Activated CD4-positive, alpha-beta T cell treated with anti-CD3 and anti-CD28 coated beads, Interleukin-2, amount 50 U/mL, for 1 hour (primary cell): ENCODE data around the gene STXBP6.

Source experiments
- DNase-seq: peaks from one replicate; pipeline ENCODE4 v3.0.0-alpha.2; 2020

The STXBP6 gene

DNA sequence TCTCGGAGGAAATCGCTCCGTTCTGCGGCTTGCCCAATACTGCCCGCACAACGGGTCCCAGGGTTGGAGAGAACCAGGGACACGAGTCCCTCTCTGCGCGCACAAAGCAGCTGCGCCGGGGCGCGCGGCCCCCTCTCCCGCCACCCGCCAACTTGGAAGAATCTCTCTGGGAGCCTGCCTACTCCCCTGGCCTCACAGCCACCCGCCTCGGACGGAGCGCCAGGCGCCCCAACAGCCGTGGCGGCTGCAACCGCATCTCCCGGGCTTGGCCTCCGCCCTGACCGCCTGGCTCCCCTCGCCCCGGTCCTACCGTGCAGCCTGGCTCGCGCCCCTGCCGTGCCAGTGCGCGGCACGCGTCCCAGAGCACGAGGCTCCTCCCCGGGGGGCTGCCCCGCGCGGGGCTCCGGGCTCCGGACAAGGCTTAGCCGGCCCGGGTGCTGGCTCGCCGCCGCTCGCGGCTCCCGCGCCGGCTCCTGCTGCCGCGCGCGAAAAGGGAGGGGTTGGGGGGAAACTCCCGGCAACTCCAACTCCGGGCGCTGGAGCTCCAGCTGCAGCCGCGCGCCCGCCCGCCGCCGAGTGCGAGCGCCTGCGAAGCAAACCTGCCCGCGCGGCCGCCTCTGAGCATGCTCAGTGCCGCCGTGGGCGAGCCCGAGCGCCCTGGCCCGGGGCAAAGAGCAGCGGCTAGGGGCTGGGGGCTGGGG, at the start of gene STXBP6:
Gene STXBP6, minus strand, starts transcription at position 580 of the 701 bp plus-strand sequence. CDS start 75,329 bp downstream, outside the sequence.
- no peak for DNase-seq

DNA sequence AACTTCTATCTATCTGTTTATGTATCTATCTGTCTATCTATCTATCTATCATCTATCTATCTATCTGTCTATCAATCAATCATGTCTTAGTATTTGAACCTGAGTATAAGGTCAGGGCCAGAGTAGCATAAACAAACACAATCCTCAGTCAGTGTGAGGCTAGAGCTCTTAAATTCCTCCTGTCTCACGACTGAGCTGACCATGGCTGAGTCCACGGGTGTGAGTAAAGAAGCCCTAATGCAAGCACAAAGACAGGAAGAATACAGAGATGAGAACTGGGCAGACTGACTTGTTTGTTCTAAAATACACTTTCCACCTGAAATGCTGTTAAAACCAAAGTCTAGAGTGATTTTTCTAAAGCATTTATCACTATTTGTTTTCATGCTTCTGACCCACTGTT, 47.2 kb upstream of the STXBP6 start:
- DNase-seq = no peak

DNA sequence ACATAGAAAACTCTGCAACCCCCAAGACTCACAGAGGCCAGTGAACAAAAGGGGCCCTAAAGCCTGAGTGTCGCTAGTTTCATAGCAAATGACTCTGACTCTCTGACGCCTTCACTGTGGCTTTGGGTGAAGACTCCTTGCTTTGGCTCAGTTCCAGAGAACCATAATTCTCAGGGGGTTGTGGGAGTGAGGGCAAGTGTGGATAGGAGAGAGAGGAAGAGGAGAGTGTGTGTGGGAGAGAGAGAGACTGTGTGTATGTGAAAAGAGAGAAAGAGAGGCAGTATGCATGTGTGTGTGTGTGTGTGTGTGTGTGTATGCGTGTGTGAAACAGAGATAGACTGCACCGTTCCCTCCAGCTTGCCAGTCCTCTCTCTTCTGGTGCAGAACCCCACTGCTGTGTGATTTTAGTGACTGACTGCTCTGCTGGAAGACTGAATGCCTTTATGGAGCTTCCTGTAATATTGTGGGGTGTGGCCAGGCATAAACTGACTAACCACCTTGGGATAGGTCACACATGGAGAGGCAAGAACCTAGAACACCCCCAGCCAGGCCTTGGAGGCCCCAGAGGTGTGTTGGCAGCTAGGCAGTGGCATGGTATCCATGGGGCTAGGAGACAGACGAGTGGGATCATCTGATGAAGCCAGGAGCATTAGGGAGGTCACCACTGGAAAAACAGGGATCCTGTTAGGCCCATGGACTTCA, 45.9 kb upstream of the STXBP6 start:
- no peak for DNase-seq

DNA sequence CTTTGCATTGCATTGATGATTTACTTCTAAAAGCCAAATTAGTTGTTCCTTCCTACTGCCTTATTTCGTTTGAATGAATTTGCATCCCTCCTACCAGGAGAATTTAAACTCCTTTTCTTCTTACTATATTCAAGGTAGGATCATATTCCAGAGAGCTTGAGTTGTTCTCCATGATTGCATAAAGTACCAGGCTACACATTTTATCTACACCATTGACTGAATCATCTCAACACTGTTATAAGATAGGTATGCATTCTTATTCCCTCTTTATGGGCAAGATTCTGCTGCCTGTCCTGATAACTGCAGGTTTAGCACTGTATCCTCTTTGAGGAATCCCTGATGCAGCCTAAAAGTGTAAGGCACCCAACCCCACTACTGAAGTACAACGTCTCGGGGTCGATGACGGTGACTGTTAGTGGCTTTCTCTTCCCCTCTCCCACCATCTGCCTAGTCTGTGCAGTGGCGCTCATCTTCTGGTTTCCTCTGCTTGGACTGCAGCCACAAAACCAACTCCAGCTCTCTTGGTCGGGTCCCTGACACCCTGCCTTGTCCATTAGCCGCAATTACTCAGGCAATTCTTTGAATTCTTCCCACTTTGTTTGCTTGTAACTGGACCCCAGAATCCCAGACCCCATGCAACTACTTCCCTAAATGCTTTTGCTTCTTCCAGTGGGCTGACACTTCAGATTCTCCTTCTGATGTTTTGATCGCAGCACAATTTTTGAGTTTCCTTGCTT, 44.4 kb upstream of the STXBP6 start:
- no peak for DNase-seq

DNA sequence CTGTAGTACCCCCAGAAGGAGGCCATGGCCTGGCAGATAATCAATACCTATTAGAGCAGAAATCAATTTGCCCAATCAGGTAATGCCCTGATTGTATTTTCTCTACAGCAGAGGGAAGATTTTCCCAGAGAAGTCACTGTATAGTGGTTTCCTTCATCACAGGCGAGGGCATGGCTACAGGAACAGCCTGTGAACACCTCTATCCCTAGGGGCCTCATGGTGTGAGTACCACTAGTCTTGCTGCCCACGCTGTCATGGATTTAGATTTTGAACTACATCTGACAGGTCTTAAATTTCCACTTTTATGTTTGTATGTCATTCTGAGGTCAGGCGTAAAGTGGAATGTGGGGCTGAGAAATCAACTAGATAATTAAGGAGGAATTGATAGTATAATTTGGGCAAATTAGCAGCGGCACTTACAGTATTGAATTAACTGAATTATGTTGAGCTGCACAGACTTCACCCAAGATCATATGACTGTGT, 42.4 kb upstream of the STXBP6 start:
- no peak for DNase-seq

DNA sequence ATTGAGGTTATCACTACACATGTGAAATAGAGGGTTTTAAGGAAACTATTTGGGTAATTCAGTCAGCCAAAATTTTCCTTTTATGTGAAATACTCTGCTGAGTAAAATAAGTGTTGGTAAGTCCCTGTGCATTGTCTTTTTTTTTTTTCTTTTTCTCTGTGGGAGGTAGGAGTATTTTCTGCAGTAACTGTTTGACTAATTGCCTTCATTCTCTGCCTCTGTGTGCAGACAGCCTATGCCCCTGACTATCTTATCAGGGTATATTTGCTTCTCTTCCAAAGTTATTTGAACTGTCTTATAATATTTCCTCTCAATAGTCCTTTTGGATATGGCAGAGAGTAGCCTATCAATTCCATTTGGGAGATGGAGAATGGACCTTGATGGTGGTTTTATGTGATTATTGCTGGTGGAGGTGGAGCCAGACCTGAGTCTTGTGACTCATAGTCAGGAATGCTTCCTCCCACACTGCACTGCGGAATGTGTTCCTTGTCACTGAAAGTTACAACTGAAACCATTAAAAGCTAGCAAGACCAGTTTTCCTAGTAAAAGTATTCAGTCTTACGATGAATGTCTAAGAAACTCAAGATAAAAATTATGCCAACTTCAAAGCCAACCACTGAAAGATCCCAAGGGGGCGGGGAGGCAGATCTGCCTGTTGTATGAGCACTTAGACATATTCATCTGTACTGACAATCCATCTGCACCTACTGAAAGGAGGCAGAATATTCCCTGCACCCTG, 40.9 kb upstream of the STXBP6 start:
- DNase-seq = no peak

DNA sequence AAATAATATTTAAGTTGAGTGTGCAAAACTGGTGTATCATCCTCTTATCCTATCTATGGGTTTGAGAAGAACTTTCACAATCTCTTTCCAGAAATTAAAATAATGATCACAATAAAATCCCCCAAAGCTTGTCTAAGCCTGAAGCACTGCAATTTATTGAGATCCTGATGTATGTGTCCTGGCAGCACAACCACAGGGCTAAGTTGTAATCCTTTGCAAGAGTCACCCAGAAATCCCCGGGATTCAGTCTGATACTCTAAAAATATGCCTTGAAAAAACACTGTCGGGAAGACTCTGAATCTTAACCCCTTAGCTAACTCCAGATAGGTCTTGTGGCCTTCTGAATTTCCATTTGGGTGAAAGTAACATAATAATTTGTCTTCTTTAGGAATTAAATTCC, 40.3 kb upstream of the STXBP6 start:
- no peak for DNase-seq

DNA sequence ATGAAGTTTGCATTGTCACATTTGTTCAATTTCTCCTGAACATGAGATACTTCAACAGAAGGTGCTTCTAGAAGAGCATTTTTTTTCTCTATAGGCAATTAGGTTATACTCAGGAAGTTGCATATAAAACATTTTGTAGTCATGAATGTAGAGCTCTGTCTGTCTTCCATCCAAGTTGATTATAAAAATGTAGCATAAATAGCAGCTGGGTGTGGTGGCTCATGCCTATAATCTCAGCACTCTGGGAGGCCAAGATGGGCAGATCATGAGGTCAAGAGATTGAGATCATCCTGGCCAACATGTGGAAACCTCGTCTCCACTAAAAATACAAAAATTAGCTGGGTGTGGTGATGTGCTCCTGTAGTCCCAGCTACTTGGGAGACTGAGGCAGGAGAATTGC, 39.5 kb upstream of the STXBP6 start:
- no peak for DNase-seq

DNA sequence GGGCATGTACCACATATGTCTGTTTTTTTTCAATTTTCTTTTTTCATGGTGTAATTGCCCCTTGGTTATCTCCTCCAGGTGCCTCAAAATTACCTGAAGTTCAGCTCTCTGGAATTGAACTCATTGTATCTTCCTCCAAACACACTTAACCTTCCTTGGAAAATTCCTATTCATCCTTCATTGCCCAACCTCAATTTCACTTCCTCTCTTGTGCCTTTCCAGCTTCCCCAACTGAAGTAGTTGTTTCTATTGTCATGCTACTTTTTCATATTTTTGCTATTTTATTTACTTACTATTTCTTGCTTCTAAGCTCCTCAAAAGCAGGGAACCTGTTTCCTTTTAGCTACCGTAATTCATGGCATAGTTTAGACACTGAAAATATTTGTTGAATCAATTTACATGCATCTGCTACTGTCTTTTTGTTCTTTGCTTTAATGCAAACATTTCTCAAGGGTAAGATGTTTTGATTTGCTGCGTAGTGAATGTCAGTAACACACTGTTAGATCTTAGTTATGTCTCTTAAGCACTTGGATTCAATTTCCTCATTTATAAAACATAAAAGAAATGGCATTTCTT, 37.0 kb upstream of the STXBP6 start:
- no peak for DNase-seq

DNA sequence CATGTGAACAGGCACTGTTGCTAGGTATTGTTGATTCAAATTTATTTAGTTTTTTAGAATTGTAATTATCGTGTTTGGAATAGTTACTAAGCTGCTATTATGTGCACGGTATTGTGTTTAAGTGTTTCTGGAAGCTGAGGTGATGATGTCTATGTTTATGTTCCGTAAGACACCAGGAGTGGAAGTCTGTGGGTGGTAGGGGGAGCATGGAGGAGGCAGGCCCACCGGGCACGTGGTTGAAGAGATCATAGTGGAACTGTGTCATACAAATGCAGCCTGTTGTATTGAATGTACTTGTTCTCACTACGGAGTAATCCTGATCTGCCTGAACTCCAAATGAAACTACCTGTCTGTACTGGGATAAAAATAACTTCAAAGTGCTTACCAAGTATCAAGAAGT, 36.1 kb upstream of the STXBP6 start:
- DNase-seq = no peak

DNA sequence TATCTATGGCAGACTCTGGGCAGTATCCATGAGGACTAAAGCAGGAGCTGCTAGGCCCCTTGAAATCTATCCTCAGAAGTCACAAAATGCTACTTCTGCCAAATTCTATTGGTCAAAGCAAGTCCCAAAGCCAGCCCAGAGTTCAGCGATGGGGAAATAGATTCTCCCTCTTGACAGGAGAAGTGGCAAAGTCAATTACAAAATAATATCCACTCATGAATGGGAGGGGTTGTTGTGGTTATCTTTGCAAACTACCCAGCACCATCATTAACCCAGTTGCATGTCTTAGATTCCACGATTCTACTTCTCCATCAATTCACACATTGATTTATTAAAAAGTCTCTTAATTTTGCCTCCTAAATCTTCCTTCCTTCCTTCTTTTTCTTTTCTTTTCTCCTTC, 30.7 kb upstream of the STXBP6 start:
- DNase-seq = no peak

DNA sequence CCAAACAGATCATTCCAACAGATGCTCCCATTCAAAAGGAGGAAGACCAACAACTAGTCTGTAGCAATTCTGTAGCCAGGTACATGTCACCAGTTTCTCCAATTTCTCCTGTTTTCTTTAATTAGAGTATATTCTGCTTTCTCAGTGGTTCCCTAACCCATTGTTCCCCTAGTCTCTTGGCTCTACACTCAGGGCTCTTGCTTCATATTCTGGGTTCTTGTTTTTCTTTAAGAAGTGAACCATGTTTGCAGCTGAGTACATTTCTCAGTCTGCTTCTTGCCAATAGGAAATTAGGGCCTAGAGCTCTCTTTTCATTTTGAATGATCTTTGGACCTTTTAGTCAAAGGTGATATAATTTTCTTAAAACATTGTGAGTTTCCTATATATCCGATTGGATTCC, 29.4 kb upstream of the STXBP6 start:
- no peak for DNase-seq

DNA sequence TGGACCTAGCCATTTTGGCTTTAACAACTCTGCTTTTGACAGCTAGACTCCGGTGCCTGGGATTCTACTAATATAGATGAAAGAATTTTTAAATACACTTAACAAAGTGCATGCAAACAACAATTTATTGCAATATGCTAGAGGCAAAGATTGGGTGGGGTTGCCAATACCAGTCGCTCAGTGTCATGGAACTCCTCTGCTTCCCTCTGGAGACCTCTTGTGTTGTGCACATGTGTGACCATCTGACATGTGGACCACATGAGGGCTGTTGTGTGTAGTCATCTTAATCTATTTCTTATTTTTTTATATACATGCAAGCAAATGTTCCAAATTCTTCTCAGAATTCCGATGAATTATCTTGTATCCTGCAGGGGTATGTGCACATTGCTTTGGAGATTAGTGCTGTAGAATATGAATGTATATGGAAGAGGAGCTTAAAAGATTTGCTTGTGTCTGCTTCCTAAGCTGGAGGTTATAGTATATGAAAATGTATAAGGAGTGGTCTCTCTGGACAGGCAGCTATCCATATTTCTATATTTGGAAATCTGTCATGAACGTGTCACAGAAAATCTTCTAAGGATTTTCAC, 24.2 kb upstream of the STXBP6 start:
- DNase-seq = no peak

DNA sequence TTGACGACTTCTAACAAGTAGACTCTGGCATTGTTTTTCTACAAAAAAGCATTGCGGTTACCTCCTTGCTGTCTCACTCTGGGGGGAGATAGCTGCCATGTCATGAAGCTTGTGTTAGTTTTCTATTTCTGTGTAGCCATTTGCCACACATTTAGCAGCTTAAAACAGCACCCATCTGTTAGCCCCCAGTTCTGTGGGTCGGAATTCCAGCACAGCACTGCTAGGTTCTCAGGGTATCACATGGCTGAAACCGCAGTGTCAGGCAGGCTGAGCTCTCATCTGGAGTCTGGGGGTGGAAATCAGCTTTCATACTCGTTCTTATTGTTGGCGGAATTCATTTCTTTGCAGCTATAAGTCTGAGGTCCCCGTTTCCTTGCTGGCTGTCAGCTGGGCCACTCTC, 19.9 kb upstream of the STXBP6 start:
- no peak for DNase-seq

DNA sequence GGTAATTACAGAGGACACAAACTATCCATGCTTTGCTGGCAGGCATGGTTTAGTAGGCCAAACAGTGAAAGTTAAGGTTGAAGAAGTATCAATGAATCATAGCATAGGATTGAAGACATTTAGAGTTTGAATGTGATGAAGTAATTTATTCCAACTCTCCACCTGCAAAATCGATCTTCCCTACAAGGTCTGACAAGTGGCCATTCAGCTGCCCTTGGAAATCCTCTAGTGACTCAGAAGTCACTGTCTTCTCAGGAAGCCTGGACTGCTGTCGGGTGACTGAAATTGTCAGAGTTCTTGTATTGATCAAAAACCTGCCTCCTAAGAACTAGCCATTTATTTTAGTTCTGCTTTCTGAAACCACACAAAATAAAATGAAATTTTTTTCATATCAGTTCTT, 17.7 kb upstream of the STXBP6 start:
- no peak for DNase-seq

DNA sequence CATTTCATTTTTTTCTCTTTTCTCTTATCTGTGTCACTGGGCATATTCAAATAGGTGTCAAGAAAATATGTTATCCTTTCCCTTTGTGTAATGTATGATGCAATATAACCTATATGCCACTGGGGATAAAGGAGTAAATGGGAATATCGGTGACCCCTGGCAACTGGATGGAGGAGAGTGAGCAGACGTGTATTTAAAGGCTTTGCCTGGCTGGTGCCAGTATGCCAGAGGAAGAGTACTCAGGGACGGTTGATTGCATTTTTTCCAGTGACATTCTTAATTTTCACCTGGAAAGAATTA, 12.0 kb upstream of the STXBP6 start:
- DNase-seq = no peak

DNA sequence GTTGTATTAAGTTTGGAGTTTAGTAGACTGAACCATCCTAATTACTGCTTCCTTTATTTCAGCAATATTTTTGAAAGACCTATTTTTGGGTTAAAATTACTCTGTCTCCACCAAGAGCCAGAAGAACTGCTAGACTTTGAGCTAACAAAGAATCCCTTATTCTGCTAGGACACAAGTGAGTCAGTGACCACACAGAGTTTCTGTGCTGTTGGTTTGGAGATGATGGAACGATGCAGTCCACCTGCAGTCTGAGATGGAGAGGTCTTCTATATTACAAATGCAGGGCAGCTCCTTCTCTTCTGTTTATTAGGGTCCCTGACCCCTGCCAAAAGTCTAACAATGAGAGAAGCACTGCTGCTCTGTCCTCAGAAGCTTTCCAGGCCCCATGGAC, 6.7 kb upstream of the STXBP6 start:
- no peak for DNase-seq

DNA sequence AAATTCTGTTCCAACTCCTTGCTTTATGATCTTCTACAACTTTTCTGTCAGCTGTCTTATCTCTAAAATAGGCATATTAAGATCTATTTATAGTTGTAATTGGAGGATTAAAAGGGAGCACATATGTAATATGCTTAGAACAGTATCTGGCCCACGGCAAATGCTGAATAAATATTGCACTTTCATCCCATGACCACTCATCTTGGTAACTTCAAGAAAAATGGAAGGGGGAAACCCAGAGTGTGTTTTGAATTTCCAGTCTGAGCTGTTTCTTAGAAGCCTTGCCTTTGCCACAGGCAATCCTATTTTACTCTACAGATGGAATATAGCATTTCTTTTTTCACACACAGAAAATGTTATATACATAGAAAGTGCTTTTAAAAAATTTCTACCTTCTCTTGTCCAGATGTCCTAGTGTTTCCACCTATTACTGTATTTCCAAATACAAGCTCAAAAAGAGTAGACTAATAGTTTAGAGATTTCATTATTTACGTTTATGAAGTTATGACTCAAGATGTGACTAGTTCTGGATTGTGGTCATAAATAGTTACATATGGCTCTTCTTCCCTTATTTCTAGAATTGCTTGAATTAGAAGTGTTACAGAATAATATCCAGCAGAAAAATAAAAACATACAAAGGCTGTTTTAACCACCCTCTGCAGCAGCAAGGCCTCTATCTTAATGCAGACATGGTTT, 6.2 kb upstream of the STXBP6 start:
- no peak for DNase-seq

DNA sequence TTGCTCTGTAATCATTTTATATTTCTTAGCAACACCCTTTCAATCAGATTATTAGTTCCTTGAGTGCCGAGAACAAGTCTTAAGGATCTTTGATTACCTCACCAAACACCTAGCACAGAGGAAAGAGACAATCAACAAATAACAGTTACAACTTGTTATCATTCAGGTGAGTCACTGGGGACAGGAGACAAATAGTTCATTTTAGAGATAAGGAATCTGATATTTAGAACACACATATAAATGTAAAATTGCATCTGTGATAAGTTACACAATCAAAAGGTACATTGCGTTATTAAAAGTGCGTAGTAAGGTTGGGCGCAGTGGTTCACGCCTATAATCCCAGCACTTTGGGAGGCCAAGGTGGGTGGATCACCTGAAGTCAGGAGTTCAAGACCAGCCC, 5.1 kb upstream of the STXBP6 start:
- DNase-seq = no peak

DNA sequence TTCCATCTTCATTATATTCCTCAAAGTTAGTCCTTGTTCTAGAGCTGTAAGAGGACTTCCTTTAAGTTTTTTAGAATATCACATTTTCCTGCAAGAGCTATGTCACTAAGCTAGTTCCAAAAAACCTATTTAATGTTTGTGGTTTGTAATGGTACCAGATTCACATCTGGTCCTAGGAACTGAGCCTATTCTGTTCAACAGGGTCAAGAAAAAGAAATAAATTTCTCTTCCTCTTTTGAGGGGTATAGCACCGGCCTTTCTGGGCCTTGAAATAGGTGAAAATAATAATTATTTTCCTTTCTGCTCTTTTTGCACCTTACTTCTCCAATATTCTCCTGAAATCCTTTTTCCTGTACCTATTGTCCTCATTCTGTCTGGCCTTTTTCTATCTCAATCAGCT, 3.6 kb upstream of the STXBP6 start:
- DNase-seq = no peak

DNA sequence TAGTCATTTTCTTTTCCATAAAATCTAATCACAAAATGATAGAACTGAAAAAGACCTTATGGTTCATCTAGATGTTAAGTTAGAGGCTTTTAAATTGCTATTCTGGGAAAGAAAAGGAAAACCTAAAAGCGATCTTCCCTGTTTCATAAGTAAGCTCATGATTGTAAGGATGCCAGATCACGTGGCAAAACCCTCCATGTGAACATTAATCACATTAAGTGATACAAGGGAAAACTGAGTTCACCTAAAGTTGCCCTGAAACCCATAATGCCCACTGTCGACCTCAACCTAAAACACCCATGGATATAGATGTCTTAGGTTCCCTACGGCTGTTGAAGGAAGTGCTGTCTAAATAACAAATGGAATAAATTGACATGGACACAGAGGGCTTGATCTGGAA, 3.0 kb upstream of the STXBP6 start:
- DNase-seq = no peak

DNA sequence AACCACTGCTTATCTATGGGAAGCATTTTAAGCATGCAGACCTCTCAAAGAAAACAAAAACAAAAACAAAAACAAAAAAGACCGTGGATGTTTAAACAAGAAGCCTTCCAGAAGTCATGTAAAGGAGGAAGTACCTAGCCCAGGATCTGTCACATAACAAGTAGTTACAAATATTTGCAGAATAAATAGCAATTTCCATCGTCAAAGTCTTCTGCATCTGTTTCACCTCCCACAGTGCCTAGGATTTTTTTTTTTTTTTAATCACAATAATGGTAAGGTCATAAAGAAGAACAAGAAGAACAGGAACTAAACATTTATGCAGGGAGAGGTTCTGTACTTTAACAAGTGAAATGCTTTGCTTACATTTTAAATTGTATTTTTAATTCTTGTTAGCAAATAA, 2.4 kb upstream of the STXBP6 start:
- DNase-seq = no peak
